Stimulated activated CD4-positive, alpha-beta T cell treated with anti-CD3 and anti-CD28 coated beads, Interleukin-15, amount 100 ng/mL, for 24 hours (primary cell): ENCODE measurements around the gene ZSCAN16.
A peak's percentile ranks its signal among the peaks of the same experiment; 100 is the strongest.
"Not testable (repeated sequence)": the region's sequence is repeated elsewhere in the genome, so short reads cannot be mapped to it uniquely, and the experiment has no call there.

Experiments used
- DNase-seq: peaks from one replicate; pipeline ENCODE4 v3.0.0-alpha.2; 2020

The ZSCAN16 gene

GRCh38 chr6:28124350-28124970 lies at the start of gene ZSCAN16:
Gene ZSCAN16, plus strand, starts transcription at chr6:28124609. Its CDS starts 835 bp downstream, at chr6:28125444.
- DNase-seq = peak; percentile 82

- DNase-seq = no peak
Observed at GRCh38 chr6:28078050-28078449, 46.4 kb upstream of the ZSCAN16 start.

GRCh38 chr6:28078836-28079235 lies 45.6 kb upstream of the ZSCAN16 start:
- DNase-seq = no peak

GRCh38 chr6:28080381-28080630 lies 44.1 kb upstream of the ZSCAN16 start, which contains the start of gene ZNF165:
Gene ZNF165, plus strand, starts transcription at chr6:28080568. Its CDS starts 4,913 bp downstream, at chr6:28085481.
- not testable (repeated sequence) for DNase-seq

GRCh38 chr6:28080631-28081485 lies 43.6 kb upstream of the ZSCAN16 start:
- peak; percentile 92 for DNase-seq

GRCh38 chr6:28081486-28081751 lies 43.0 kb upstream of the ZSCAN16 start:
- peak; percentile 18 for DNase-seq

GRCh38 chr6:28082939-28083338 lies 41.5 kb upstream of the ZSCAN16 start:
- no peak for DNase-seq

GRCh38 chr6:28089054-28089453 lies 35.4 kb upstream of the ZSCAN16 start:
- no peak for DNase-seq

- DNase-seq = no peak
Observed at GRCh38 chr6:28090917-28091586, 33.4 kb upstream of the ZSCAN16 start.

- not testable (repeated sequence) for DNase-seq
Observed at GRCh38 chr6:28102222-28102621, 22.2 kb upstream of the ZSCAN16 start.

GRCh38 chr6:28102699-28103098 lies 21.7 kb upstream of the ZSCAN16 start:
- DNase-seq = not testable (repeated sequence)

GRCh38 chr6:28104392-28105244 lies 19.8 kb upstream of the ZSCAN16 start:
- peak; percentile 89 for DNase-seq

GRCh38 chr6:28105245-28105639 lies 19.2 kb upstream of the ZSCAN16 start:
- no peak for DNase-seq

- no peak for DNase-seq
Observed at GRCh38 chr6:28107506-28107905, 16.9 kb upstream of the ZSCAN16 start.

- DNase-seq = no peak
Observed at GRCh38 chr6:28111964-28112363, 12.4 kb upstream of the ZSCAN16 start.

- DNase-seq = no peak
Observed at GRCh38 chr6:28115799-28116198, 8.6 kb upstream of the ZSCAN16 start.

GRCh38 chr6:28117386-28118050 lies 6.9 kb upstream of the ZSCAN16 start:
- no peak for DNase-seq

GRCh38 chr6:28118217-28118616 lies 6.2 kb upstream of the ZSCAN16 start:
- no peak for DNase-seq

GRCh38 chr6:28121876-28122275 lies 2.5 kb upstream of the ZSCAN16 start:
- no peak for DNase-seq

- not testable (repeated sequence) for DNase-seq
Observed at GRCh38 chr6:28122283-28122682, 2.1 kb upstream of the ZSCAN16 start.

- DNase-seq = no peak
Observed at GRCh38 chr6:28124971-28125353, 553 bp downstream of the ZSCAN16 start.

- DNase-seq = no peak
Observed at GRCh38 chr6:28125401-28125800, 992 bp downstream of the ZSCAN16 start.

- DNase-seq = peak; percentile 19
Observed at GRCh38 chr6:28134015-28134414, 9.6 kb downstream of the ZSCAN16 start.
